IMR-90 (cell line): Measurements from ENCODE around the gene FMN1. TPM values are rescaled to one million over a fixed set of nuclear protein-coding genes. Genes with fewer than 3 reads are reported as not detected.

Experiments
- ATAC-seq: fragments of 200-7000 bp; cut with Tn5 transposase; 2 replicates; pipeline ENCODE4 v1.9.1; 2020; ENCODE audit warnings: low read depth, mild to moderate bottlenecking, moderate library complexity
- BruUV-seq: library from RNA; stranded (reverse); fragments of 400-500 nt; replicated peaks from 2 replicates; lab custom pipeline; 2021; lab: Mats Ljungman, UMichigan
- CTCF ChIA-PET: fragments of 300-600 bp; formaldehyde crosslinking; extraction: SDS; loops from one replicate; lab custom pipeline; 2021; ENCODE audit warnings: antibody characterized with exemption; lab: Yijun Ruan, JAX
- POLR2A ChIA-PET: fragments of 300-600 bp; sonication (Branson Sonifier 250); formaldehyde crosslinking; loops from one replicate; lab custom pipeline; 2022; ENCODE audit warnings: antibody characterized with exemption; ENCODE audit not compliant: unreplicated experiment; lab: Charles Lee
- DNase-seq: peaks from one replicate; pipeline ENCODE4 v3.0.0; 2013
- H2AFZ ChIP-seq: replicated peaks from 2 replicates; pipeline ENCODE3; 2013; ENCODE audit warnings: low read length, mild to moderate bottlenecking; ENCODE audit not compliant: poor library complexity
- H2AK5ac ChIP-seq: 2 replicates; pipeline ENCODE4 v1.6.1; 2013; ENCODE audit warnings: low read depth, low read length, inconsistent platforms
- H2AK9ac ChIP-seq: replicated peaks from 2 replicates; pipeline ENCODE3; 2013; ENCODE audit warnings: mild to moderate bottlenecking, low read depth, low read length, moderate library complexity; ENCODE audit not compliant: poor library complexity
- H2BK120ac ChIP-seq: 2 replicates; pipeline ENCODE4 v1.6.1; 2013; ENCODE audit warnings: low read depth, low read length, inconsistent platforms
- H2BK15ac ChIP-seq: 3 replicates; pipeline ENCODE4 v1.6.1; 2013; ENCODE audit warnings: low read depth, low read length, inconsistent platforms
- H2BK20ac ChIP-seq: 2 replicates; pipeline ENCODE4 v1.6.1; 2013; ENCODE audit warnings: low read depth, mild to moderate bottlenecking, inconsistent platforms, low read length, moderate library complexity
- H2BK5ac ChIP-seq: 2 replicates; pipeline ENCODE4 v1.6.1; 2013; ENCODE audit warnings: mild to moderate bottlenecking, low read depth, low read length, inconsistent platforms; ENCODE audit not compliant: poor library complexity, severe bottlenecking
- H3K14ac ChIP-seq: replicated peaks from 2 replicates; pipeline ENCODE4 v1.6.1; 2013; ENCODE audit warnings: low read depth, low read length, inconsistent platforms
- H3K18ac ChIP-seq: 2 replicates; pipeline ENCODE4 v1.6.1; 2013; ENCODE audit warnings: low read depth, low read length, control low read depth
- H3K23ac ChIP-seq: 2 replicates; pipeline ENCODE4 v1.6.1; 2013; ENCODE audit warnings: low read depth, low read length, inconsistent platforms
- H3K27ac ChIP-seq: 2 replicates; pipeline ENCODE4 v1.5.1; 2013; ENCODE audit warnings: mild to moderate bottlenecking, control low read depth, low read length; ENCODE audit not compliant: insufficient read depth
- H3K27me3 ChIP-seq: 2 replicates; pipeline ENCODE4 v1.6.1; 2013; ENCODE audit warnings: low read length; ENCODE audit not compliant: control insufficient read depth, insufficient read depth
- H3K36me3 ChIP-seq: 2 replicates; pipeline ENCODE4 v1.6.1; 2013; ENCODE audit warnings: low read length, mixed read lengths; ENCODE audit not compliant: control insufficient read depth, insufficient read depth
- H3K4ac ChIP-seq: 2 replicates; pipeline ENCODE4 v1.6.1; 2013; ENCODE audit warnings: low read depth, low read length, inconsistent platforms
- H3K4me1 ChIP-seq: 2 replicates; pipeline ENCODE4 v1.6.1; 2013; ENCODE audit warnings: low read length, mixed read lengths; ENCODE audit not compliant: control insufficient read depth, insufficient read depth
- H3K4me2 ChIP-seq: 2 replicates; pipeline ENCODE4 v1.6.1; 2013; ENCODE audit warnings: low read depth, mild to moderate bottlenecking, control low read depth, low read length, moderate library complexity
- H3K4me3 ChIP-seq: 2 replicates; pipeline ENCODE4 v1.5.1; 2013; ENCODE audit warnings: low read depth, mild to moderate bottlenecking, control low read depth, low read length, moderate library complexity; ENCODE audit not compliant: insufficient read depth
- H3K56ac ChIP-seq: 2 replicates; pipeline ENCODE4 v1.6.1; 2013; ENCODE audit warnings: low read length, inconsistent platforms; ENCODE audit not compliant: insufficient read depth; ENCODE audit errors: extremely low read depth
- H3K79me1 ChIP-seq, 2 experiments: 2 replicates each; pipeline ENCODE4 v1.6.1; 2013; ENCODE audit warnings: low read length in 2 of 2, inconsistent platforms in 1 of 2, low read depth in 1 of 2
- H3K9ac ChIP-seq: 2 replicates; pipeline ENCODE4 v1.6.1; 2013; ENCODE audit warnings: low read depth, low read length, control low read depth
- H3K9me1 ChIP-seq: 2 replicates; pipeline ENCODE4 v1.6.1; 2013; ENCODE audit warnings: low read length, inconsistent platforms; ENCODE audit not compliant: insufficient read depth
- H3K9me3 ChIP-seq: 2 replicates; pipeline ENCODE4 v1.6.1; 2013; ENCODE audit warnings: low read length; ENCODE audit not compliant: control insufficient read depth, insufficient read depth
- H4K20me1 ChIP-seq: 2 replicates; pipeline ENCODE4 v1.6.1; 2013; ENCODE audit warnings: low read length, inconsistent platforms; ENCODE audit not compliant: insufficient read depth
- H4K5ac ChIP-seq: 2 replicates; pipeline ENCODE4 v1.6.1; 2013; ENCODE audit warnings: mild to moderate bottlenecking, low read depth, low read length, control low read depth
- H4K8ac ChIP-seq, 2 experiments: 2 replicates each; pipeline ENCODE4 v1.6.1; 2013; ENCODE audit warnings: low read depth in 2 of 2, low read length in 2 of 2, control low read depth in 1 of 2, inconsistent platforms in 1 of 2
- H4K91ac ChIP-seq: 2 replicates; pipeline ENCODE4 v1.6.1; 2013; ENCODE audit warnings: low read depth, low read length, inconsistent platforms; ENCODE audit not compliant: insufficient read depth
- CHD1 ChIP-seq: IDR thresholded peaks from 2 replicates; pipeline ENCODE4 v1.6.1; 2012; ENCODE audit warnings: low read depth, low read length, improper control_type of control experiment
- WGBS, 2 experiments: methylation state at CpG; one replicate each; pipeline versions ENCODE4 v1.1.5 to v1.1.7; 2013; ENCODE audit warnings: missing lambda C conversion rate in 2 of 2; ENCODE audit not compliant: insufficient read length in 1 of 2; ENCODE audit errors: extremely low coverage in 2 of 2; 5-methylcytosine and 5-hydroxymethylcytosine counted together
- dilution Hi-C: fragments of 300-500 bp; cut with HindIII; formaldehyde crosslinking; loops from one replicate; pipeline ENCODE4 v1.14.3; 2018; ENCODE audit warnings: low sequenced_read_pairs; ENCODE audit not compliant: unreplicated experiment
- in situ Hi-C: fragments of 300-500 bp; cut with MboI; formaldehyde crosslinking; loops from 3 replicates; pipeline ENCODE4 v1.14.3; 2019; ENCODE audit warnings: low sequenced_read_pairs, inconsistent platforms, mixed read lengths
- intact Hi-C: fragments of 100-400 bp; cut with micrococcal nuclease; formaldehyde crosslinking; loops from 2 replicates; pipeline ENCODE4 v1.10.0; 2022
- polyA plus RNA-seq, 3 experiments: library from polyadenylated mRNA; depleted of rRNA; stranded (reverse); fragments of >200 nt; gene quantifications; 2 replicates each; pipeline ENCODE4 v1.2.3, GENCODE V29; 2012; ENCODE audit warnings: low replicate concordance in 1 of 3
- total RNA-seq: library from RNA; depleted of rRNA; stranded (reverse); fragments of >200 nt; gene quantifications from 2 replicates; pipeline ENCODE4 v1.2.3, GENCODE V29; 2012

FMN1 gene
- total and polyA plus RNA-seq, 2 of the 4 experiments (the other 2 are of a cell fraction) = 7.3 to 17.6 TPM

GRCh38 chr15:33131552-33132232 lies 62.8 kb downstream of the FMN1 start:
- H3K18ac ChIP-seq = peak overlapping the region; percentile 74
- H4K20me1 ChIP-seq = no peaks in the 10 kb centered on the region
- no TSS peak for BruUV-seq
- H3K9ac ChIP-seq = peak overlapping the region; percentile 58; the same call in 1 of the 2 replicates
- intact Hi-C loops = loop anchor here (1.0 to 10.0 kb wide), 5 partner anchors 45 to 479 kb away; no protein-coding TSS in a partner anchor
- H3K36me3 ChIP-seq = no peaks in the 10 kb centered on the region
- peak overlapping the region; percentile 73 for H4K5ac ChIP-seq
- H3K56ac ChIP-seq = peak overlapping the region; percentile 33; the same call in 1 of the 2 replicates
- H3K4me1 ChIP-seq = peaks cover 10% of the 10 kb centered on the region
- peak overlapping the region; percentile 84; the same call in 2 of the 3 replicates for H2BK15ac ChIP-seq
- peak overlapping the region; percentile 45 for H2AK9ac ChIP-seq
- H3K23ac ChIP-seq = peak overlapping the region; percentile 57
- peak overlapping the region; percentile 79 for H2BK5ac ChIP-seq
- peak overlapping the region; percentile 41; the same call in 1 of the 2 replicates for H3K4me2 ChIP-seq
- peak overlapping the region; percentile 71 for H4K91ac ChIP-seq
- peak overlapping the region; percentile 44 for H2AFZ ChIP-seq
- H4K8ac ChIP-seq = peak overlapping the region; percentile 62 to 79
- H3K14ac ChIP-seq = peak overlapping the region; percentile 91
- TF ChIP-seq CHD1 = no peak
- no peaks in the 10 kb centered on the region for H3K27me3 ChIP-seq
- H2BK120ac ChIP-seq = peak overlapping the region; percentile 92
- H3K27ac ChIP-seq = peak overlapping the region; percentile 61; the same call in 1 of the 2 replicates
- ChIA-PET CTCF (interaction anchor here (0.7 to 3.1 kb wide), 18 partner anchors 8 to 481 kb away, joined by 3 to 35 read pairs (median 4); no protein-coding TSS in a partner anchor), POLR2A (no interaction called here)
- in situ Hi-C loops = loop anchor here (5.0 kb wide), 2 partner anchors 114 to 484 kb away; no protein-coding TSS in a partner anchor
- H3K4ac ChIP-seq = peak overlapping the region; percentile 89
- no peak overlapping the region for H3K4me3 ChIP-seq
- WGBS, 2 experiments = 26% methylated on average over 2 of the region's 4 CpGs; no CpG with 5 or more reads in 1 of the 2 experiments
- dilution Hi-C loops = no loop called here
- H2BK20ac ChIP-seq = peak overlapping the region; percentile 96
- peaks cover 11 to 36% of the 10 kb centered on the region in 2 experiments for H3K79me1 ChIP-seq
- ATAC-seq = peak; percentile 10; the same call in 1 of the 2 replicates
- no peaks in the 10 kb centered on the region for H3K9me3 ChIP-seq
- peaks cover 10% of the 10 kb centered on the region for H3K9me1 ChIP-seq
- peak overlapping the region; percentile 96 for H2AK5ac ChIP-seq
- peak; percentile 72 for DNase-seq
